ENCODE results near the gene RXRA. TPM values are rescaled to one million over a fixed set of nuclear protein-coding genes. Genes with fewer than 3 reads are reported as not detected.

RXRA gene
- total RNA-seq, result 49.4 TPM

DNA sequence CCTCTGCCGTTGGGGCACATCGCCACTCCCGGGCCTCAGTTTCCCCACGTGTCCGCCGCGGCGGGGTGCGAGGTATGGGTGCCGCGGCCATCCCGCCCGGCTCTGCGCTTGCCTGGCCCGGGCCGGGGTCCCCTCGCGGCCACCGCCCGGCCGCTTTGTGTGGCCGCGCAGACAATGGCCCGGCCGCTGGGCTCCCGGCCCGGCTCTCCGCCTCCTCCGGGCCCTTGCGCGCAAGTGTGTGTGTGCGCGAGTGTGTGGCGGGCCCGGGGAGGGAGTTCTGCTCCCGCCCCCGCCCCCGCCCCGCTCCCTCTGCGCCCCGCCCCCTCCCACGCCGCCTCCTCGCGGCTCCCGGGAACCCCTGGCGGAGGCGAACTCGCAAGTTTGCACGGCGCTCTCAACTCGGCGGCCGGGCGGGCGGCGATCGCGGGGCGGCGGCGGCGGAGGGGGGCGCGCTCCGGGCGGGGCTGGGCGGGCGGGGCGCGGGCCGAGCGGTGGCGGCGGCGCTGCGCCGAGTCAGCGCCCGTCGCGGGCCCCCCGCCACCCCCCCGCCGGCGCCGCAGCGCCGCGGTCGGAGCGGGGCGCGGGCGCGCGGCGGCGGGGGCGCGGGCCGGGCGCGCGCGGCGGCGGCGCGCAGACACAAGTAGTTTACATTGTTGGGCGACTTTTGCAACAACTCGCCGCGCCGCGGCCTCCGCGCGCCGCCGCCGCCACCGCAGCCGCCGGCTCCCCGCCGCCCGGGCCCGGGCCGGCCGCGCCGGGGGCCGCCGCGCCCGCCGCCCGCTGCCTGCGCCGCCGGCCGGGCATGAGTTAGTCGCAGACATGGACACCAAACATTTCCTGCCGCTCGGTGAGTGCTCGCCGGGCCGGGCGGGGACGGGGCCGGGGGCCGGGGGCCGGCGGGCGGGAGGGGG is at the start of gene RXRA:
TSS of gene RXRA (plus strand) at position 643 of the 911 bp plus-strand sequence. CDS start at position 820, 177 bp downstream.
- Histone ChIP-seq H3K27ac (peak within 1 kb of the TSS; percentile 98), H3K9me3 (no peaks in the 10 kb centered on the region), H3K4me3 (peak within 1 kb of the TSS; percentile 77 to 96), H3K27me3 (no peaks in the 10 kb centered on the region), H3K4me1 (peaks cover 58% of the 10 kb centered on the region), H3K36me3 (no peaks in the 10 kb centered on the region)
- DNase-seq (ENCODE audit: extremely low spot score in 2 of 2), result no peak
- intact Hi-C loops (cut with DNase I), result loop anchor here (5.0 kb wide), 2 partner anchors 106 to 154 kb away; no protein-coding TSS in a partner anchor
- TF ChIP-seq, protein P1, sequence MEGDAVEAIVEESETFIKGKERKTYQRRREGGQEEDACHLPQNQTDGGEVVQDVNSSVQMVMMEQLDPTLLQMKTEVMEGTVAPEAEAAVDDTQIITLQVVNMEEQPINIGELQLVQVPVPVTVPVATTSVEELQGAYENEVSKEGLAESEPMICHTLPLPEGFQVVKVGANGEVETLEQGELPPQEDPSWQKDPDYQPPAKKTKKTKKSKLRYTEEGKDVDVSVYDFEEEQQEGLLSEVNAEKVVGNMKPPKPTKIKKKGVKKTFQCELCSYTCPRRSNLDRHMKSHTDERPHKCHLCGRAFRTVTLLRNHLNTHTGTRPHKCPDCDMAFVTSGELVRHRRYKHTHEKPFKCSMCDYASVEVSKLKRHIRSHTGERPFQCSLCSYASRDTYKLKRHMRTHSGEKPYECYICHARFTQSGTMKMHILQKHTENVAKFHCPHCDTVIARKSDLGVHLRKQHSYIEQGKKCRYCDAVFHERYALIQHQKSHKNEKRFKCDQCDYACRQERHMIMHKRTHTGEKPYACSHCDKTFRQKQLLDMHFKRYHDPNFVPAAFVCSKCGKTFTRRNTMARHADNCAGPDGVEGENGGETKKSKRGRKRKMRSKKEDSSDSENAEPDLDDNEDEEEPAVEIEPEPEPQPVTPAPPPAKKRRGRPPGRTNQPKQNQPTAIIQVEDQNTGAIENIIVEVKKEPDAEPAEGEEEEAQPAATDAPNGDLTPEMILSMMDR (IDR thresholded peaks at IDR 0.05), result no peak
- peak in 1 of 2 donors; percentile 88 for TF ChIP-seq POLR2A (IDR thresholded peaks at IDR 0.05)
- TF ChIP-seq POLR2AphosphoS5 (IDR thresholded peaks at IDR 0.05; ENCODE audit: insufficient read depth in 1 of 2, low read depth in 1 of 2), result no peak

DNA sequence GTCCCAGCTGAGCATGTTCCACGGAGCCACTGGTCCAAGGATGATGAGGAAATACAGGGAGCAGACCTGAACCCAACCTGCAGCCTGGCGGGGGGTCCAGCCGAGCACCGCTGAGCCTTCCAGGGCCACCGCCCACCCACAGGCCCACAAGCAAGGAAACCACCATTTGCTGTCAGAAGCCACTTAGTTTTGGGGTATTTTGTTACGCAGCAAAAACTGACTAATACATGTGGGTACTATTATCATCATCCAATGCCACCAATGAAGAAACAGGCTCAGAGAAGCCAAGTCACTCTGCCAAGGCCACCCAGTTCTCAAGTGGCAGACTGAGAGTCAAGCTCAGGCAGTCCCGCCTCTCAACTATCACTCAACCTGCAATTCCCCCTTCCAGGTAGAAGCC is 48.0 kb upstream of the RXRA start:
- TF ChIP-seq, protein P1 (IDR thresholded peaks at IDR 0.05), result no peak
- TF ChIP-seq POLR2AphosphoS5 (IDR thresholded peaks at IDR 0.05; ENCODE audit: insufficient read depth in 1 of 2, low read depth in 1 of 2), result no peak
- TF ChIP-seq POLR2A (IDR thresholded peaks at IDR 0.05), result no peak
- H3K4me3 ChIP-seq, result no peak overlapping the region
- H3K4me1 ChIP-seq, result peaks cover 9% of the 10 kb centered on the region
- H3K27me3 ChIP-seq, result no peaks in the 10 kb centered on the region
- DNase-seq (ENCODE audit: extremely low spot score in 2 of 2), result no peak
- H3K36me3 ChIP-seq, result no peaks in the 10 kb centered on the region
- no peaks in the 10 kb centered on the region for H3K9me3 ChIP-seq
- H3K27ac ChIP-seq, result no peak overlapping the region
- intact Hi-C loops (cut with DNase I), result no loop called here

DNA sequence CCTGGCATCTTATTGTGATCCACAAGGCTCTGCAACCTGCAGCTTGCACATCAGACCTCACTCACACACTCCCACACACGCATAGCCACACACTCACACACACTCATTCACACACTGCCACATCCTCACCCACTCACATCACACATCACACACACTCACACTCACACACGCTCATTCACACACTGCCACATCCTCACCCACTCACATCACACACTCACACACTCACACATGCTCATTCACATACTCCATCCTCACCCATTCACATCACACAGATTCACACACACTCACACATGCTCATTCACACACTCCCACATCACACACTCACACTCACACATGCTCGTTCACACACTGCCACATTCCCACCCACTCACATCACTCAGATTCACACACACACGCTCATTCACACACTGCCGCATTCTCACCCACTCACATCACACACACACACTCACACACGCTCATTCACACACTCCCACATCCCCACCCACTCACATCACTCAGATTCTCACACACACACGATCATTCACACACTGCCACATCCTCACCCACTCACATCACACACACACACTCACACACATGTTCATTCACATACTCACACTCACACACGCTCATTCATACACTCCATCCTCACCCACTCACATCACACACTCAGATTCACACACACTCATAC is 47.1 kb upstream of the RXRA start:
- Histone ChIP-seq H3K36me3 (no peaks in the 10 kb centered on the region), H3K9me3 (no peaks in the 10 kb centered on the region), H3K4me3 (no peak overlapping the region), H3K4me1 (peaks cover 16% of the 10 kb centered on the region), H3K27me3 (no peaks in the 10 kb centered on the region), H3K27ac (no peak overlapping the region)
- TF ChIP-seq POLR2A (IDR thresholded peaks at IDR 0.05), result no peak
- TF ChIP-seq POLR2AphosphoS5 (IDR thresholded peaks at IDR 0.05; ENCODE audit: insufficient read depth in 1 of 2, low read depth in 1 of 2), result no peak
- TF ChIP-seq, protein P1 (IDR thresholded peaks at IDR 0.05), result no peak
- DNase-seq (ENCODE audit: extremely low spot score in 2 of 2), result no peak
- intact Hi-C loops (cut with DNase I), result no loop called here

DNA sequence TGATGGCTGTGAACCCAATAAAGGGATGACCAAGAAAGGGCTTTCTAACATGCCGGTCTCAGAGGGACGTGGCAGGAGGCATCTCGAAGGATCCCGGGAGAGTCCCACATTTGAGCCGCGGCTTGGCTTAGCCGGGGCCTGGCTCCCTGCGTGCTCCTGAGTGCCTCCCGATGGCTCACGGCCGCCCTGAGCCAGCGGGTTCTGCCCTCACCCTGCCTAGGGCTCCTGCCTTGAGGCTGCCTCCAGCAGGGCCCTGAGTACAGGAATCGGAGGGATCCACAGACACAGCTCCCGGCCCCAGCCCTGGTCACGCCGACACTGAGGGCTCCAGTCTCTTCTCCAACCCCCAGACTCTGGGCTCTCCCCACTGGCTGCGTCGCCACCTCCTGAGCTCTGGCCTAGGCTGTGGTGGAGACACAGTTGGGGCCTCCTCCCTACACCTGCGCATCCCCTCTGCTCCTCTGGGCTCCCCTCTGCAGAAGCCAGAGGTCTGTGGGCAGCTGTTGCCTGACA is 44.1 kb upstream of the RXRA start:
- H3K4me3 ChIP-seq, result no peak overlapping the region
- no peaks in the 10 kb centered on the region for H3K9me3 ChIP-seq
- no peak overlapping the region for H3K27ac ChIP-seq
- intact Hi-C loops (cut with DNase I), result no loop called here
- peaks cover 25% of the 10 kb centered on the region for H3K4me1 ChIP-seq
- no peaks in the 10 kb centered on the region for H3K27me3 ChIP-seq
- no peak for DNase-seq (ENCODE audit: extremely low spot score in 2 of 2)
- no peaks in the 10 kb centered on the region for H3K36me3 ChIP-seq
- TF ChIP-seq, protein P1 (IDR thresholded peaks at IDR 0.05), result no peak
- TF ChIP-seq POLR2AphosphoS5 (IDR thresholded peaks at IDR 0.05; ENCODE audit: insufficient read depth in 1 of 2, low read depth in 1 of 2), result no peak
- no peak for TF ChIP-seq POLR2A (IDR thresholded peaks at IDR 0.05)

Data from vagina (tissue), 2 donors.